Fibroblast of lung (primary cell): ENCODE measurements around the gene ARHGAP42.

Experiments
- EZH2 ChIP-seq: IDR thresholded peaks from 2 replicates; pipeline ENCODE4 v1.5.1; 2012; ENCODE audit warnings: low read length, control low read depth, mild to moderate bottlenecking; ENCODE audit errors: missing control alignments
- TF ChIP-seq, protein P1 (sequence below), 2 donors: IDR thresholded peaks in 1 of 2; conservative IDR thresholded peaks in 1 of 2; 1 replicate in 1 of 2; 2 replicates in 1 of 2; pipeline ENCODE4 v1.5.1; 2011 to 2012; ENCODE audit warnings: low read length in 2 of 2, control low read depth in 1 of 2, inconsistent platforms in 1 of 2, low read depth in 1 of 2, mild to moderate bottlenecking in 1 of 2

- no peak for TF ChIP-seq EZH2
- TF ChIP-seq, protein P1, sequence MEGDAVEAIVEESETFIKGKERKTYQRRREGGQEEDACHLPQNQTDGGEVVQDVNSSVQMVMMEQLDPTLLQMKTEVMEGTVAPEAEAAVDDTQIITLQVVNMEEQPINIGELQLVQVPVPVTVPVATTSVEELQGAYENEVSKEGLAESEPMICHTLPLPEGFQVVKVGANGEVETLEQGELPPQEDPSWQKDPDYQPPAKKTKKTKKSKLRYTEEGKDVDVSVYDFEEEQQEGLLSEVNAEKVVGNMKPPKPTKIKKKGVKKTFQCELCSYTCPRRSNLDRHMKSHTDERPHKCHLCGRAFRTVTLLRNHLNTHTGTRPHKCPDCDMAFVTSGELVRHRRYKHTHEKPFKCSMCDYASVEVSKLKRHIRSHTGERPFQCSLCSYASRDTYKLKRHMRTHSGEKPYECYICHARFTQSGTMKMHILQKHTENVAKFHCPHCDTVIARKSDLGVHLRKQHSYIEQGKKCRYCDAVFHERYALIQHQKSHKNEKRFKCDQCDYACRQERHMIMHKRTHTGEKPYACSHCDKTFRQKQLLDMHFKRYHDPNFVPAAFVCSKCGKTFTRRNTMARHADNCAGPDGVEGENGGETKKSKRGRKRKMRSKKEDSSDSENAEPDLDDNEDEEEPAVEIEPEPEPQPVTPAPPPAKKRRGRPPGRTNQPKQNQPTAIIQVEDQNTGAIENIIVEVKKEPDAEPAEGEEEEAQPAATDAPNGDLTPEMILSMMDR (conservative IDR thresholded peaks at IDR 0.05 in 1 of 2, IDR thresholded peaks at IDR 0.05 in 1 of 2; ENCODE audit: low read depth in 1 of 2, low read length in 2 of 2) = no peak
These were observed 345.9 kb downstream of the ARHGAP42 start for GRCh38 chr11:101032991-101033390.
